DLD1 (cell line): ENCODE measurements around the gene PDE6A.

Experiments
- in situ Hi-C: cut with HindIII; loops from 2 replicates; pipeline ENCODE4 v1.10.0; 2017; ENCODE audit warnings: low sequenced_read_pairs

Gene PDE6A

GRCh38 chr5:149840226-149840825, 104.3 kb downstream of the PDE6A start:
- in situ Hi-C loops, result no loop called here

- in situ Hi-C loops, result no loop called here
Observed at GRCh38 chr5:149839761-149840160, 104.8 kb downstream of the PDE6A start.

GRCh38 chr5:149838881-149839739, 105.5 kb downstream of the PDE6A start:
- in situ Hi-C loops, result no loop called here

GRCh38 chr5:149837680-149838269, 106.8 kb downstream of the PDE6A start:
- in situ Hi-C loops, result no loop called here

- in situ Hi-C loops, result no loop called here
Observed at GRCh38 chr5:149836451-149837139, 108.0 kb downstream of the PDE6A start.

GRCh38 chr5:149834246-149834855, 110.2 kb downstream of the PDE6A start:
- in situ Hi-C loops, result no loop called here

GRCh38 chr5:149833116-149833827, 111.3 kb downstream of the PDE6A start:
- in situ Hi-C loops, result no loop called here

- in situ Hi-C loops, result no loop called here
Observed at GRCh38 chr5:149832636-149833035, 112.0 kb downstream of the PDE6A start.

- in situ Hi-C loops, result no loop called here
Observed at GRCh38 chr5:149831492-149831891, 113.1 kb downstream of the PDE6A start.

- in situ Hi-C loops, result no loop called here
Observed at GRCh38 chr5:149830579-149830978, 114.0 kb downstream of the PDE6A start.

- in situ Hi-C loops, result no loop called here
Observed at GRCh38 chr5:149829954-149830353, 114.6 kb downstream of the PDE6A start.

GRCh38 chr5:149828161-149829011, 116.2 kb downstream of the PDE6A start:
- in situ Hi-C loops, result no loop called here

- in situ Hi-C loops, result no loop called here
Observed at GRCh38 chr5:149827546-149827945, 117.0 kb downstream of the PDE6A start.

- in situ Hi-C loops, result no loop called here
Observed at GRCh38 chr5:149827086-149827485, 117.5 kb downstream of the PDE6A start.

GRCh38 chr5:149826574-149826973, 118.0 kb downstream of the PDE6A start:
- in situ Hi-C loops, result no loop called here

- in situ Hi-C loops, result no loop called here
Observed at GRCh38 chr5:149824846-149825245, 119.7 kb downstream of the PDE6A start.

GRCh38 chr5:149824120-149824519, 120.5 kb downstream of the PDE6A start:
- in situ Hi-C loops, result no loop called here

- in situ Hi-C loops, result no loop called here
Observed at GRCh38 chr5:149823375-149823774, 121.2 kb downstream of the PDE6A start.

- in situ Hi-C loops, result no loop called here
Observed at GRCh38 chr5:149822301-149822700, 122.3 kb downstream of the PDE6A start.
